CMK (cell line): ENCODE results near the gene EXTL2.
"Not testable (repeated sequence)": the region's sequence is repeated elsewhere in the genome, so short reads cannot be mapped to it uniquely, and the experiment has no call there.

Source experiments
- DNase-seq: peaks from one replicate; pipeline ENCODE4 v3.0.0-alpha.2; 2010; ENCODE audit warnings: low read depth

EXTL2 gene, protein sequence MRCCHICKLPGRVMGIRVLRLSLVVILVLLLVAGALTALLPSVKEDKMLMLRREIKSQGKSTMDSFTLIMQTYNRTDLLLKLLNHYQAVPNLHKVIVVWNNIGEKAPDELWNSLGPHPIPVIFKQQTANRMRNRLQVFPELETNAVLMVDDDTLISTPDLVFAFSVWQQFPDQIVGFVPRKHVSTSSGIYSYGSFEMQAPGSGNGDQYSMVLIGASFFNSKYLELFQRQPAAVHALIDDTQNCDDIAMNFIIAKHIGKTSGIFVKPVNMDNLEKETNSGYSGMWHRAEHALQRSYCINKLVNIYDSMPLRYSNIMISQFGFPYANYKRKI

DNA sequence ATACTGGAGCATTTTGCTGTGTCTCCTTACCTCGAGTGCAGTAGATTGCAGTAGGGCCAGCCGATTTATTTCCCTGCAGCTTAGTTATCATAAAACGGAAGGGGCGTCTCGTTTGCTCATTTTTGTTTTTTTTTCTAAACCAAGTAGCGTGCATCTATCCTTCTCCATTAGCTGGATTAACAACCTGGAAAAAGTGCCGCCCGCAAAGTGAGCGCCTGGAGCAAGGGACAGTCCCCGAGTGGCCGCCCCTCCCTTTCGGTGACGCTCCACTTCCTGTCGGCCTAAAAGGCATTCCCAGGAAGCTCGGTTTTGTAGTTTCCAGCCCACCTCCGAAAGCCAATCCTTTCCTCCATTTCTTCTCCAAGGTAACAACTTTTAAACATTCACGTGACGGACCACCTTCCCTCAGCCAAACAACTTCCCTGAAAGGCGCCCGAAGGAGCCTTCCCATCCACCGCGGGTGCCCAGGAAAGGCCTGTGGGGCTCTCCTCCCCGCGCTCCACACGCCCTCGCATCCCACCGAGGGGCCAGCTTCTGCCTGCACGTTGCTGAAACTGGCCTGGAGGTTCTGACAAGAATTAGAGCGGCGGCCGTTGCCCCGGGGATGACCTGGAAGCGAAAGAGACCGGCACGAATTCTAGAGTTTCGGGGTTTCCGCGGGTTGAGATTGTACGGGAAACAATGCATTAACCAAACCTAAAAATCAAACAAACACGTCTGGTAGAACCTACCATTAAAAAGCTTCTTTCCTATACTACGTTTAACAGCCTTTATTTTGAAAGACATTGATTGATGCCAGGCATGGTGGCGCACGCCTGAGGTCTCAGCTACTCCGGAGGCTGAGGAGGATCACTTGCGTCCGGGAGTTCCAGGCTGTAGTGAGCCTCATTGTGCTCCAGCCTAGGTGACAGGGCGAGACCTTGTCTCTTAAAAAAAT lies at the start of gene EXTL2:
EXTL2 (minus strand) TSS at position 240 of the 937 bp plus-strand sequence. CDS start 6,085 bp downstream, outside the sequence.
- DNase-seq: peak; percentile 57

DNA sequence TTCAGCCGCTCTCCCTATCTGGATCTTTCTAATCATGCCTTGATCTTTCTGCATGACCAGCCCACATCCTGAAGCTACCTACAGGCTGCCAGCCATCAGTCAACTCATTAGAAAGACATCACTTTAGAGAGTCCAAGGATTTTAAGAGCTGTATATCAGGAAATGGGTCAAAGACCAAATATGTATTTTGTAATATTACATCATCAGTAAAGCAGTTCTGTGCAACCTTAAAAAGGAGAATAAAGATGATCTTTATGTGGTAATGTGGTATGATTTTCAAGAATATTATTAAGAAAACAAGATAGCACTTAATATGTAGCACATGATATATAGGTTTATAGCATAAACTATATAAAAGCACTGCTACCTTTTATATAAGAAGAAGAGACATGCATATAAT lies 48.9 kb upstream of the EXTL2 start:
- no peak for DNase-seq

DNA sequence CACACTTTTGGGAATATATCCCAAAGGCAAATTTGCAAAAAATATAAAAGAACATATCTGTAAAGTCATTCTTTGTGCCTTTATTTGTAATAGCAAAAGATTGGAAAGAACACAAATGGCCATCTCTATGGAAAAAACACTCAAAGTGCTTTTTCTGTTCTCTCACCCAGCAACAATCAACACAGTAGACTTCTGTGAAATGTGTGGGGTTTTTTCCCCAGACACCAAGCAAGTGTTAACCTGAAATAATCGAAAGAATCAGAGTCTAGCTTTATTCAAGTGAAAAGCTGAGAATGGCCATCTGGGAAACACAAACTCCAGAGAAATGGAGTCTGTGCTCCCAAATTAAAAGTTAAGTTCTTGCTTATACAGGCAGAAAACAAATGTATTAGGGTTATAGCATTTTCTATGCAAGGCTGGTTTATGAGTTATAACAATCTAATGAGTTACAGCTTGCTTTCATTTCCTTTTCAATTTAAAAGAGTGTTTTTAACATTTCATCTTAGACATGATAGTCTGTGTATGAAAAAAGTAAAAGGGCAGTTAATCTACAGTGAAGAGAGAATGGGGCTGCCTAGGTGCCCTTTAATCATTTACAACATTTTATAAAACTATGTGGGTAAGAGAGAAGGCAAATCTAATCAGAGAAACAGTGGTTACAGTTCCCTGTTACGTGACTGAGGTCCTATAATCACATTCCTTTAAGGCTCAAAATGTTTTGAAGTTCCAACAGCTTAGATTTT lies 47.8 kb upstream of the EXTL2 start:
- no peak for DNase-seq

DNA sequence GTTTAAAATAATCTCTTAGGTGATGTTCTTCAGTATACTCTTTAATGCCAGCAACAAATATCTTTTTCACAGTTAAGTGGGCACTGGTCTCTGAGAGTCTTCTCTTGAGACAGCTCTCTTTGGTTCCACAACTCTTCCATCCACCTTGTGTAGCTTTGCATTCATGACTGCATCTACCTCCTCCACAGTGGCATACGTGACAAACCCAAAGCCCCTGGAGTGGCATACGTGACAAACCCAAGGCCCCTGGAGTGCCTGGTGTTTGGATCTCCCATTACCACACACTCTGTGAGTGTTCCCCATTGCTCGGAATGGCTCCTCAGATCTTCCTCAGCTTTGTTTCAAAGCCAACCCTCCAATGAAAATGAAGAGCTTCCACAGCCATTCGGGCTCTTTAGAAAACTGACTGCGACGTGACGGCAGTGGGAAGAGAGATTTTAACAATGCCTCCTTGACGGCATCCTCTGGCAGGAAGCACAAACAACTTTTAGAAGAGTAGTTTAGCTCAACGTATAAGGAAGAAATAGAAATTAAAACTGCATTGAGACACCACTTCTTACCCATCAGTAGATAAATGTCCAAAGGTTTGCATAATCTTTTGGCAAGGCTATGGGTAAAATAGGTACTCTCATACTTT lies 47.1 kb upstream of the EXTL2 start:
- no peak for DNase-seq

DNA sequence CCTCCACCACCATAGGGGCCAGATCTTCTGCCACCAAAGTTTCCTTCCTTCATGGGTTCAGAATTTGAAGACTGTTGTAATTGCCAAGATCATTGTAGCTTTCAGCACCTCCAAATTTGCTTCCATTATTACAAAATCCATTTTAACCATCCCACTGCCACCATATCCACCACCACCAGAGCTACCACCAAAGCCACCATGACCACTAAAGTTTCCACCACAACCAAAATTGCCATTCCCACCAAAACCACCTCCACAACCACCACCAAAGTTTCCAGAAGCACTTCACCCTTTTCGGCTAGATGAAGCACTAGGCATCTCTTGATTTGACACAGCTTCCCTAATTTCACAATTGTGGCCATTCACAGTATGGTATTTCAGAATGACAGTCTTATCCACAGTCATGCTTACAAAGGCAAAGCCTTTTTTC lies 46.5 kb upstream of the EXTL2 start:
- no peak for DNase-seq

DNA sequence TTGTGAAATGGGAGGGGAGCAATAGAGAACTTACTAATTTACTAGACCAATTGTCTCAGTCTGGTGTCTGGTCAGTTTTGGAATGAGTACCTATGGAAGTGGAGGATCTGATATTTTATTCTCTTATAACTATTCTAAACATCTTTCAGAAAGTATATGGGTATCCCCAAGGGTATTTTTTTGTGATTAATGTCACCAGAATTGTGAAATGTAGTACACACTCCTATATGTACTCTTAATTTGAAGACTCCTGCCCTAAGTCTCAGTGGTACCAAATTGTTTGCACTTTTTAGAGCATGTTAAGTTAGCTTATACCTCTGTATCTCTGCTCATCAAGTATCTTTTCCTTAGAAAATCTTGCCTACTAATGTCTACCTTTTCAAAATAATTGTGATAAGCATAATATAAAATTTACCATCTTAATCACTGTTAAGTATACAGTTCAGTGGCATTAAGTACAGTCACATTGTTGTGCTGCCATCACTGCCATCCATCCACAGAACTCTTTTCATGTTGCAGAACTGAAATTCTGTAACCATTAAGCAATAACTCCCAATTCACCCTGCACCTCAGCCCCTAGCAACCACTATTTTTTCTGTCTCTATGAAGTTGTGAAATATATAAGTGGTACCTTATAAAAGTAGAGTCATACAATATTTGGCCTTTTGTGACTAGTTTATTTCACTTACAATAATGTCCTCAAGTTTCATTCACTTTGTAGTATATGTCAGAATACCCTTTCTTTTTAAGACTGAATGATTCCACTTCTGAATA lies 41.7 kb upstream of the EXTL2 start:
- no peak for DNase-seq

DNA sequence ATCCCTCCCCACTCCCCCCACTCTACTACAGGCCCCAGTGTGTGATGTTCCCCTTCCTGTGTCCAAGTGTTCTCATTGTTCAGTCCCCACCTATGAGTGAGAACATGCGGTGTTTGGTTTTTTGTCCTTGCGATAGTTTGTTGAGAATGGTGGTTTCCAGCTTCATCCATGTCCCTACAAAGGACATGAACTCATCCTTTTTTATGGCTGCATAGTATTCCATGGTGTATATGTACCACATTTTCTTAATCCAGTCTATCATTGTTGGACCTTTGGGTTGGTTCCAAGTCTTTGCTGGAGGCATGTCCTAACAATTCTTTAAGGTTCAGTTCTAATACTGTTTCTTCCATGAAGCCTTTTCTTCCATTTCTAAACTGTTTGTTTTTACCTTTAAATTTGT lies 38.9 kb upstream of the EXTL2 start:
- not testable (repeated sequence) for DNase-seq

DNA sequence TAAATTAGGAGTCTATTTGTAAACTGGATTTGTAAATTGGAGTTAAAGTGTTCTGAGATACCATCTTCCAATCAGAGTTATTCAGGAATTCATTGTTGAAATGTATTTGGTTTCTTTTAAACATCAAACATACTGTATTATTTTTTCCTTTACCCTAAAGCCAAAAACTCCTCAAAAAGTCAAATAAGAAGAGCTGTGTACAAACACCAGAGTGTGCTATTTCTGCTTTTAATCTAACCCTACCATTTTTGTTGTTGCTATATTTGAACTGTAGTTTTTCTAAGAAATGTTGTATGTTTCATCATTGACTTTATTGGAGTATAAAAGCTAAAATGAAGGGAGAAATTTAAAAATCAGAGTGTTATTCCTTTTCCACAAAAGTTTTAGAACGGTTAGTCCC lies 37.1 kb upstream of the EXTL2 start:
- DNase-seq: no peak

DNA sequence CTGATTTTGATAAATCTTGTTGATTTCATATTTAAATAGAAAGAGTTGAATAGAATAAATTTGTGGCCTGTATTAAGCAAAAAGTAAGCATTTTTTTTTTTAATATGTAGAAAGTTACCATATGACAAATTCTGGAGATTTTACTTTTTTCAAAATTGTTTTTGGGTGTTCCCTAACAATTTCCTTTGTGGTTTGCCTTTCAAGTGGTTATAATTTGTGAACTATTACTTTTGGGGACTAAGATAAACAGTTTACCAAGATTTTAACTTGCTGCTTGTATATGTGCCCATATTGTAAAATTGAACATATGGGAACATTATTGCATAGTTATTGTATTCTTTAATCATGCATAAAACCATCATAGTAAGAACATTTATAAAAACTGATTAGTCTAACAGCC lies 35.9 kb upstream of the EXTL2 start:
- DNase-seq: no peak

DNA sequence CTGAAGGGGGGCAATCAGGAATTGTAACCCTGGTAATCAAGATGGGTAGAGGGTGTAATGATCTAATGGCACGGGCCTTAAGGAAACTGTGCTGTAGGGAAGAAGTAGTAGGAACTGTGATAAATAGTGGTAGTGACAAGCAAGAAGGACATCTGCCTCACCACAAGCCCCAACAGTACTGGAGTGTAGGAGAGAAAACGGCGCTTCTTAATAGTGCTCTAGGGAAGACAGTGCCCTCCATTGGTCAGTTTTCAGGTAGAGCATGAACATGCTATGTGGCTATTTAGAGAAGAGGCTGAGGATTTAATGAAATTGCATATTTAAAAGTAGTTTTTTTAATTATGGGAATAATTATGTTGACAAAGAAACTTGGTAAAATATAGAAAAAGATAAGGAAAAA lies 33.5 kb upstream of the EXTL2 start:
- DNase-seq: no peak

DNA sequence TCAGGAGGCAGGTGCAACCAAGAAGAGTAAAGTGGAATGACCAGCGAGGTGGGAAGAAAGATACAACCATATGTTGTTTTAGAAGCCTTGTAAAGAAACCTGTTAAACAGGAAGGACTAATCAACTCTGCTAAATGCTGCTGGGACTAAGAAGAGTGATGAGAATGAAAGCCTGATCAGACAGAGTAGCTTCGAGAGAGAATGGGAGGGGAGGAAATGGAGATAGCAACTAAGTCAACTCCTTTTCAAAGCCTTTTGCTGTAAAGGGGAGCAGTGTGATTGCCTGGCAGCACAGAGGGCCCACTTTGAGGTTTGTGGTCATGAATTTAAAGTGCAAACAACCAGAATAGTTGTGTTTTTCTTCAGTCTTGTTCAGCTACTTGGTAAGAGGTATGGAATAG lies 32.6 kb upstream of the EXTL2 start:
- DNase-seq: no peak

DNA sequence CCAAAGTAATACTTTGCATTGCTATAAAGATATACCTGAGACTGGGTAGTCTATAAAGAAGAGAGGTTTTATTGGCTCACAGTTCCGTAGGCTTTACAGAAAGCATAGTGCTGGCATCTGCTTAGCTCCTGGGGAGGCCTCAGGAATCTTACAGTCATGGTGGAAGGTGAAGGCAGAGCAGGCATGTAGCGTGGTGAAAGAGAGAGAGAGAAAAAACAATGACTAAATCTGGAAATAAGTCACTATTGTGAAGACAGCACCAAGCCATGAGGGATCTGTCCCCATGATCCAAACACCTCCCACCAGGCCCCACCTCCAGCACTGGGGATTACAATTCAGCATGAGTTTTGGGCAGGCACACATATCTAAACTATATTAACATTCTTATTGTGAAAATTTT lies 31.6 kb upstream of the EXTL2 start:
- DNase-seq: no peak

DNA sequence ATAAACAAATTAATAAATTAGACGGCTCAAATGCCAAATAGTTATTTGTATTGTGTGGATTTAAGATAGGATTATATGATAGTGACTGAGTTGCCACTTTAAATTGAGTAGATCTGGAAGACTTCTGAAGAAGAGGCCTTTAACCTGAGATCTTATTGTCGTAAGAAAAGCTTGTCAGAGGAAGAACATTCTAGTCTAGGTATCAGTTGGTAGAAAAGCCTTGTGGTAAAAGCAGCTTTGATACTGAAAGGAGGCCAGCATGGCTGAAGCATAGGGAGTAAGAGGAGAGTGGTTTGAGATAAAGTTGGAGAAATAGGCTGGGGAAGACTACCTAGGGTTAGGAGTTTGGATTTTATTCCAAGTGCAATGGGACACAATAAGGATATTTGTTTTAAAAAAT lies 30.3 kb upstream of the EXTL2 start:
- no peak for DNase-seq

DNA sequence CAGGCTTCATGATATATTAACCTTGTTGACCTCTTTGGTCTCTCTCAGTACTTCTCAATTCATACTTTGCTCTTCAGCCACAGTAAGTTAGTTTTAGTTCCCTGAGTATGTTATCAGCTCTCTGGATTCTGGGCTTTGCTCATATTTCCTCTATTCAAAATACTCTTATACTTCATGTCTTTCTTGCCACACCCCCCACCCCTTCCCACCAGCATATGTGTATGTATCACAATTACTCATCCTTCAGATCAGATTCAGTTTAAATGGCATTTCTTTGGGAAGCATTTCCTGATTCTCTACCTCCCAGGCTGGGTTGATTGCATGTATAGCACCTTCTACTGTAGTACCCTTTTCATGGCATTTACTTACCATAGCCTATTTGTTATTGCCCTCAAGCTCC lies 29.6 kb upstream of the EXTL2 start:
- no peak for DNase-seq

DNA sequence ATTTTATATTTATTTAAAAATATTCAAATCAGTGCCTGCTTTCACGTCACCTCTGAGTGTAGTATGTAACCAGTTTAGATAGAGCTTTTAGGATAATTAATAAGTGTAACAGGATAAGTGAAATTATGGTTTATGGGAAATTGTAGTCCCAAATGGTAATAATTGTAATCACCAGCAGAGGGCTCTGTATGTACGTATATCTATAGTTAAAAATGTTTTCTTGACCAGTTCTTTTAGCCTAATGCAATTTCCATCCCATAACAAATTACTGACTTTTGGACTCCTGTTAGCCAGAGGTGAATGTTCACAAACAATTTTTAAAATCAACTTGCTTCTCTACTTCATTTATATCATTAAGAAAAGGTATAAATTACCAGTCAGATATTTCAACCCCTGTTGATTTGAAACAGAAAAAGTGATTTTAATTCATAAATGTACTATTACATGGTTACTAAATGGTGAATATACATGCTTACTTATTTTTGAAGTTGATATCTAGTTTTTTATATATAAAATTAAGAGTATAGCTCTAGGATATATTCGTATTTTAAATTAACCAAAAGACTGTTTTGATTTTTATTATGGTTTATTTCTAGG lies 26.6 kb upstream of the EXTL2 start:
- no peak for DNase-seq

DNA sequence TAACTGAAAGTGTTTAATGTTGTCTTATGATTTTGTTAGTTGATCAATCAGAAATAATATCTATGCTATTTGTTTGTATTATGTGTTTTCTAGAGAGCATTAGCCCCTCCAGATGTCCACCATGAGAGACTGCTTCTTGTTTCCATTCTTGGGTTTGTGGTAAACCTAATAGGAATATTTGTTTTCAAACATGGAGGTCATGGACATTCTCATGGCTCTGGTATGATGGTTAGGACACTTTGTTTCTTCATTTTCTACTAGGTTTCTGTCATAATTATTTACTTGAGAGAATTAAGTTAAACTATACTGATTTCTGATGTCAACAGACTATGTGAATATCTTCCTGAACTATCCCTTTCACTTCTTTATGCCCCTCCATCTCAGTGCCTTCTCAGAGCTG lies 17.4 kb upstream of the EXTL2 start:
- no peak for DNase-seq

DNA sequence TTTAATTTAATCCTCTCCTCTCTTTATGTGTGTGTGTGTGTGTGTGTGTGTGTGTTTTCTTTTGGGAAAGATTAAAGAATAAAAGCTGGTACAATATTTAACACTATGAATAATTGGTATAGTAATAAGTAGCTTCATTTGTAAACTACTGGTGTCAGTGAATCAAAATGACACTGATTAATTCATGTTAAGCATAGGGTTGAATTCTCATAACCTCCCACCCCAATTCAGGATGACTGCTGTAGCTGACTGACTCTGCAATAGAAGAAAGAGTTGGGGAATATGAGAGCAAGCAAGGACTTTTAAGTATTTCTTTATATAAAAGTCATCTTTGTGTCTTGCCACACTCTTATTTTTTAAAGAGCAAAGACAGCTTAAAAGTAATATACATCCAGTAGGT lies 14.4 kb upstream of the EXTL2 start:
- no peak for DNase-seq

DNA sequence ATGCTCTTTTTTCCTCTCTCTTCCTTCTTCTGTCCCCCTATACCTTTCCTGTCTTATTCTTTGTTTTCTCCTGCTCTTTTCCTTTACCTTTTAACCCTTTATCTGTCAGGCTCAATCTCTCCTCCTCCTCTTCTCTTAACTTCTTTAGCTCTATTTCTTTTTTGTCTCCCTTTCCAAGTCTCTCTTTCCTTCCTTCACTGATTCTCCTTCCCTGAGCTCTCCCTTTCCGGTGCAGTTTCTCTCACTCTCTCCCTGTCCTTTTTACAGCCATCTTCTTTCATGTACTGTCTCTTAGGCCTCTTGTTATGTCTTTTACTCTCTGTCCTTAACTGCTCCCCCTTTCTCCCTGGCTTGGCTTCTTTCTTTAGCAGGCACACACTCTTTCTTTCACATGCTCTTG lies 13.2 kb upstream of the EXTL2 start:
- no peak for DNase-seq

DNA sequence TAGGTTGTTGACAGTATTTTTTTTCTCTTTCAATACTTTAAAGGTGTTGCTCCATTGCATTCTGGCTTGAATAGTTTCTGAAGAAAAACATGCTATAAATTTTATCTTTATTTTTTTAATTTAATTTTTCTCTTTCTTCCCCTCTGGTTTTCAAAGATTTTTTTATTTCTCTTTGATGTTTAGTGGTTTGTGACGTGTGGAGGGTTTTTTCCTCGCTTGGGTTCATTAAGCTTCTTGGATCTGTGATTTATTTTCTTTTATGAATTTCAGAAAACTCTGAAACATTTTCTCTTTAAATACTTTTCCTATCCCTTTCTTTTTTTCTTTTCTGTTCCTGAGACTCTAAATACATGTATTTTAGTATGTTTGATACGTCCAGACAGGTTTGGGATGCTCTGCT lies 10.5 kb upstream of the EXTL2 start:
- DNase-seq: no peak

DNA sequence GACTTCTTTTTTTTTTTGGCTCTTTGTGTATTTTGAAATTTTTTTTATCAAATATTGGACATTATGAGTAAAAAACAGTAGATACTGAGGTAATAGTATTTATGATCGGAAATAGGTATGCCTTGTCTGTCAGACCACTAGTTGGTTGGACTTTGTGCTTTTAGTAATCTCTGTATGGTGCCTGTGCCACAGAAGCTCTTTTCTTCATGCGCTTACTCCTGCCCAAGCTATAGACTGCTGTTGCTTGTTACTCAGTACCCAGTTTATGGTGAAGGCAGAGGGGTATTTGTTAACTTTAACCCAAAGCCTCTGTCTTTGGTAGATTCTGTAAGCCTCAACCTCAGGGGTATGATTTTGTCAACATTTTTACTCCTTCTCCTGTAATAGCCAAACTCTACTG lies 9.9 kb upstream of the EXTL2 start:
- no peak for DNase-seq

DNA sequence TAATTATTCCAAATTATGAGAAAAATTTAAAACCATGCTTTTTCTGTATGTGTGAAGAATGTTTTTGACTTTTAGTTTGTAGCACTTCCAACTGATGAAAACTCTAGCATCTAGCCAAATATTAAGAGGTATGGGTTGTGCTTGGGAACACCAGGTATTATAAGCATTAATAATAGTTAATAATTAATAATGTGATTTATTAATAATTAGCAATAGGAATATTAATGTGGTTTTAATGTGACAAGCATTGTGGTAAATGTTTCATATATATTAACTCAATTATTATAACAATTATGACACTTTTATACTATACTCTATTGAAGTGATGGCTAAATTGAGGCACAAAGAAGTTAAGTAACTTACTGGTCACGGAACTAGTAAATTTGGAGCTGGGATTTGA lies 9.1 kb upstream of the EXTL2 start:
- no peak for DNase-seq
